Measurements from ENCODE around the gene SSTR5.
"Not testable (repeated sequence)": the region's sequence is repeated elsewhere in the genome, so short reads cannot be mapped to it uniquely, and the experiment has no call there.

Gene SSTR5

DNA sequence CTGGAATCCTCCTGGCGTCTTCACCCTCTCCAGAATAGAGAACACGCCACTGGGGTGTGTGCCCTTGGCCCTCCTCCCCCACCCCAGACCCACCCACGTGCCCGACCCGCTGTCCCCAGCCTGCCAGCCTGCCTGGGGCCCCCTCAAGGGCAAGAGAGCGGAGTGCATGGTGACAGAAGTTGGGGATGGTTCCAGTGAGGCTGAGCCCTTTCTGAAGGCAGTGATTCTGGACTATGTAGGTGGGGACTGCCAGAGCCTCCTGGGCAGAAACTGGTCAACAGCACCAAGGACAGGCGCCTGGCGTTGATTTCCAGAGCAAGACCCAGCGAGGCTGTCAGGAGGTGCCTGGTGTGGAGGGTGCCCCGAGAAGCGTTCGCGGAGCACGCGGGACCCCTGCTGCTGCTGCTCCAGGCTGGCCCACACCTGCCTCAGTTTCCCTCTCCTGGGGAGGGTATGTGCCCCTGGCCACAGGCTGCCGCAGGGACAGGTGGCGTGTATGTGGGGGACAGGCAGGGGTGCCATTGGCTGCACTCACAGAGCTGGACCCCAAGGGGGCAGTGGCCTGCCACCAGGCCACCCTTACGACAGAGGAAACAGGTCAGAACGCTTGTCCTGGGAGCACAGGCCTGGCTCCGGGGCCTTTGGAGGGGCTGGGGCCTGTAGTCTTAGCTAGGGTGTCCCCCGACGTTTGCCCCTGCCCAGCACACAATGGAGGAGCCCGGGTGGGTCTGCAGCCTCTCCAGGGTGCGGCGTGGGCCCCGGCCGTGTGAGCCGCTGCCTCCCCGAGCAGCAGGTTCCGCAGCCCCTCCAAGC is 1.2 kb downstream of the SSTR5 start:
- DNase-seq (ENCODE audit: low read depth), result no peak

DNA sequence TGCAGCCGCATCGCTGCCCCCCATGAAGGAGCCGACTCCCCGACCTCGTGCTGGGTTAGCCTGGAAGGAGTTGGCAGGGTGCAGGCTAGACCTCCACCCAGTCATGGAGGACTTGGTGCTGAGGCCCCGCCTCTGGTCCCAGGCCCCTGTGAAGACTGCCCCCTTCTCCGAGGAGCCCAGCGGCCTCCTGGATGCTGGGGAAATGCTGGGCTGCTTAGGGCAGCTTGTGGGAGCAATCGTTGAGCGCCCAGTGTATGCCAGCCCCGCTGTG is 1.8 kb downstream of the SSTR5 start:
- DNase-seq (ENCODE audit: low read depth), result no peak

- no peak for DNase-seq (ENCODE audit: low read depth)
Measured at GRCh38 chr16:1075546-1075945, 3.0 kb downstream of the SSTR5 start.

- DNase-seq (ENCODE audit: low read depth), result no peak
Measured at GRCh38 chr16:1076801-1077576, 4.4 kb downstream of the SSTR5 start.

- no peak for DNase-seq (ENCODE audit: low read depth)
Measured at GRCh38 chr16:1077877-1078578, 5.5 kb downstream of the SSTR5 start.

GRCh38 chr16:1078579-1079021 is 6.1 kb downstream of the SSTR5 start:
- no peak for DNase-seq (ENCODE audit: low read depth)

- DNase-seq (ENCODE audit: low read depth), result no peak
Measured at GRCh38 chr16:1079341-1079740, 6.8 kb downstream of the SSTR5 start.

- DNase-seq (ENCODE audit: low read depth), result no peak
Measured at GRCh38 chr16:1079786-1080525, 7.4 kb downstream of the SSTR5 start.

GRCh38 chr16:1080801-1081733 is 8.5 kb downstream of the SSTR5 start:
- no peak for DNase-seq (ENCODE audit: low read depth)

DNA sequence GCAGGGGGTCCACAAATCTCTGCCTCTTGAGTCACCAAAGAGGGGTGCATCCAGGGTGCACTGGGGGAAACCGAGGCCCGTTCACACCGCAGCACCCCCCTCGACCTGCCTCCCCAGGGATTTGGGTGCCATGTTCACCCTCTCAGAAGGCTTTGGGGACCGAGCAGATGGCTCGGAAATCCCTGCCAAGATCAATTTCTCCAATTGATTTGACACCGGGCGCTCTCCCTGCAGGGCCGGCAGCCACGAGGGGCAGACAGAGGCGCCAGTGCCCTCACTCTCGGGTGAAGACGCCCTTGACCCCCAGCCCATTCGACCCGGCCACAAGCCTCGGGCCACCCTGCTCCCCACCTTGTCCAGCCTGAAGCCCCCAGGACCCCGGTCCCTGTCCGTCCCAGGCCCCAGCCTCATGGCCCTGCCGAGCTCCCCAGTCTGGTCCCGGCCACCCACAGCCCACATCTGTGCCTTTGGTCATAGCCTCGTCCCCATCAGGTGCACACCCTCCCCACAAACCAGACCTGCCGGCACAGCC is 9.3 kb downstream of the SSTR5 start:
- no peak for DNase-seq (ENCODE audit: low read depth)

DNA sequence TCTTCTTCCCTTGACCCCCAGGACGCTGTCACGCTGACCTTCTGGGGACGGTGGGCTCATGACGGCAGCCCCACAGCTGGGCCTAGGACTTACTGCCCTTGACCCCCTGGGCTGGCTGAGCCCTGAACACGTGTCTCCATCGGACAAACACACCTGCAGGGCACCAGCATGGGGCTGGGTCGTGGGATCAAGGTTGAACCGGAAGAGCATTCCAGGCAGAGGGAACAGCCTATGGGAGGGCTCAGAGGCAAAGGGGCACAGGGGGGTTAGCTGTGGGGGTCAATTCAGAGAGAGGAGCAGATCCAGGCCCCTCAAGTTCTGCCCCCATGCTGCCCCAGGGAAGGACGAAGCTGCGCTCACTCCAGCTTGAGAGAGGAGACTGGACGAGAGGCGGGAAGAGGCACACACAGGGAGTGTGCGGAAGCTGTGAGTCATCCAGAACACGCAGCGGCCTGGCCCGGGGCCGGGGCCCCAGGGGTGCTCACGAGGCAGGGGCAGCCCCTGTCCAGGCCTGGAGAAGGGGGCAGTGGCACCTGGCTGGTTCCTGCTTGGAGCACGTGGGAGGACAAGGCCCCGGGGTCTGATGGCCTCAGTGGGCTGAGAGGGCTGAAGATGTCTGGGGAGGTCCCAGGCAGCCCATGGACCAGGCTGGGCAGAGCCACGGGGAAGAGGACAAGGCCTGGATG is 9.9 kb downstream of the SSTR5 start:
- DNase-seq (ENCODE audit: low read depth), result no peak

GRCh38 chr16:1082952-1083675 is 10.6 kb downstream of the SSTR5 start:
- DNase-seq (ENCODE audit: low read depth), result no peak

GRCh38 chr16:1084971-1085370 is 12.4 kb downstream of the SSTR5 start:
- no peak for DNase-seq (ENCODE audit: low read depth)

DNA sequence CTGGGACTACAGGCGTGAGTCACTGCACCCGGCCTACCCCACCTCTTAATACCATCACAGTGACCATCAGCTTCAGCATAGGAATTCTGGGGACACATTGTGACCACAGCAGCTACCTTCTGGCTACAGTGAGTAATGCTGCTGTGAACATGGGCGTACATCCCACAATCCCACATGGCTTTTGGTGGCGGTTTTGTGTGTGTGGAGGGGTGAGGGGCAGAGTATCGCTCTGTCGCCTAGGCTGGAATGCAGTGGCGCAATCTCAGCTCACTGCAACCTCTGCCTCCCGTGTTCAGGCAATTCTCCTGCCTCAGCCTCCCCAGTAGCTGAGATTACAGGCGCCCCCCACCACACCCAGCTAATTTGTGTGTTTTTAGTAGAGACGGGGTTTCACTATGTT is 13.9 kb downstream of the SSTR5 start:
- not testable (repeated sequence) for DNase-seq (ENCODE audit: low read depth)

- DNase-seq (ENCODE audit: low read depth), result no peak
Measured at GRCh38 chr16:1088295-1089170, 16.0 kb downstream of the SSTR5 start.

DNA sequence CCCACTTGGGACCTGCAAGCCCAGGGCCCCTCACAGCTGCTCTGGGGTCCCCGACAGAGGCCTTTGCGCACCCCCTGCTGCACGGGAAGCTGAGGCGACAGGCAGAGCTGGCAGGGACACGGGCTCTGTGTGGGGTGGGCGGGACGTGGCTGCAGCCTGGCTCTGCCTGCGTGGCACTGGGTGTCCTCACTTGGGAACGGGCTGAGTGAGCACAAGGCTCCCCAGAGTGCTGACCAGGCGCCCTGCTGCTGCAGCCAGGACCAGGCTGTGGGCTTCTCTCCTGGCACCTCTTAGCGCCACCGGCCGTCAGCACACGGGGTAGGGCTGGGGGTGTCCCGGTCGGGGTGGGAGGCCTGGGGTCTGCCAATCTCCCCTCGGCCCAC is 16.9 kb downstream of the SSTR5 start:
- no peak for DNase-seq (ENCODE audit: low read depth)

- no peak for DNase-seq (ENCODE audit: low read depth)
Measured at GRCh38 chr16:1089822-1090619, 17.5 kb downstream of the SSTR5 start.
